SK-N-DZ (cell line): Measurements from ENCODE around the gene ACOX3.
A peak's percentile ranks its signal among the peaks of the same experiment; 100 is the strongest.
"Not testable (repeated sequence)": the region's sequence is repeated elsewhere in the genome, so short reads cannot be mapped to it uniquely, and the experiment has no call there.

Experiments
- DNase-seq: peaks from one replicate; pipeline ENCODE4 v3.0.0-alpha.2; 2015; ENCODE audit warnings: low spot score

Gene ACOX3

GRCh38 chr4:8353912-8354453, 86.5 kb downstream of the ACOX3 start:
- DNase-seq, result no peak

- no peak for DNase-seq
These were observed 87.3 kb downstream of the ACOX3 start for GRCh38 chr4:8353158-8353669.

- DNase-seq, result no peak
These were observed 88.0 kb downstream of the ACOX3 start for GRCh38 chr4:8352368-8353157.

GRCh38 chr4:8351931-8352367, 88.6 kb downstream of the ACOX3 start:
- no peak for DNase-seq

- no peak for DNase-seq
These were observed 89.6 kb downstream of the ACOX3 start for GRCh38 chr4:8350841-8351461.

GRCh38 chr4:8350352-8350751, 90.2 kb downstream of the ACOX3 start:
- DNase-seq, result no peak

- DNase-seq, result no peak
These were observed 90.8 kb downstream of the ACOX3 start for GRCh38 chr4:8349664-8350236.

- DNase-seq, result not testable (repeated sequence)
These were observed 91.3 kb downstream of the ACOX3 start for GRCh38 chr4:8349236-8349635.

- DNase-seq, result no peak
These were observed 92.5 kb downstream of the ACOX3 start for GRCh38 chr4:8348071-8348470.

- no peak for DNase-seq
These were observed 92.9 kb downstream of the ACOX3 start for GRCh38 chr4:8347660-8348059.

- DNase-seq, result no peak
These were observed 93.5 kb downstream of the ACOX3 start for GRCh38 chr4:8346838-8347605.

GRCh38 chr4:8345946-8346814, 94.3 kb downstream of the ACOX3 start:
- no peak for DNase-seq

- no peak for DNase-seq
These were observed 95.2 kb downstream of the ACOX3 start for GRCh38 chr4:8345053-8345945.

- DNase-seq, result no peak
These were observed 96.1 kb downstream of the ACOX3 start for GRCh38 chr4:8344377-8344776.

- DNase-seq, result no peak
These were observed 96.6 kb downstream of the ACOX3 start for GRCh38 chr4:8343967-8344331.

- DNase-seq, result no peak
These were observed 97.1 kb downstream of the ACOX3 start for GRCh38 chr4:8343262-8343966.

GRCh38 chr4:8342651-8343261, 97.8 kb downstream of the ACOX3 start:
- DNase-seq, result peak; percentile 21

GRCh38 chr4:8341691-8342090, 98.8 kb downstream of the ACOX3 start:
- DNase-seq, result no peak
